Urinary bladder (tissue), 4 donors: ENCODE measurements around the gene SH2D1B. TPM values are rescaled to one million over a fixed set of nuclear protein-coding genes. Genes with fewer than 3 reads are reported as not detected.

ENCODE experiments used
- DNase-seq: peaks from one replicate; pipeline ENCODE4 v3.0.0-alpha.2; 2015; ENCODE audit errors: extremely low spot score
- H3K27ac ChIP-seq: one replicate; pipeline ENCODE4 v1.5.1; 2013; ENCODE audit warnings: low read depth, mild to moderate bottlenecking, moderate library complexity
- H3K36me3 ChIP-seq: one replicate; pipeline ENCODE4 v1.6.1; 2013; ENCODE audit warnings: mild to moderate bottlenecking, moderate library complexity; ENCODE audit not compliant: insufficient read depth
- H3K4me1 ChIP-seq: one replicate; pipeline ENCODE4 v1.6.1; 2013; ENCODE audit warnings: mild to moderate bottlenecking, moderate library complexity; ENCODE audit not compliant: insufficient read depth
- H3K4me3 ChIP-seq: one replicate; pipeline ENCODE4 v1.5.1; 2013; ENCODE audit warnings: low read depth, low read length
- WGBS: extraction: QIAGEN DNeasy Blood & Tissue Kit; methylation state at CpG from one replicate; pipeline ENCODE4 v1.1.7; 2013; 5-methylcytosine and 5-hydroxymethylcytosine counted together
- polyA plus RNA-seq: library from polyadenylated mRNA; stranded (reverse); fragments of 200-250 nt; gene quantifications from one replicate; pipeline ENCODE4 v1.2.3, GENCODE V29; 2013
- total RNA-seq: library from RNA; depleted of rRNA; stranded (reverse); fragments of >200 nt; gene quantifications from one replicate; pipeline ENCODE4 v1.2.3, GENCODE V29; 2014
- donor health status: healthy with polysubstance abuse.
- donor health status: healthy.

The SH2D1B gene
- total and polyA plus RNA-seq, 2 donors: 0.08 to 0.37 TPM

GRCh38 chr1:162370161-162370560 is 41.8 kb downstream of the SH2D1B start:
- H3K27ac ChIP-seq: no peak overlapping the region
- no peak overlapping the region for H3K4me3 ChIP-seq
- no peaks in the 10 kb centered on the region for H3K4me1 ChIP-seq
- WGBS: 82% methylated on average over 1 of the region's 1 CpG
- DNase-seq: no peak
- H3K36me3 ChIP-seq: no peaks in the 10 kb centered on the region

- DNase-seq: no peak
- 92% methylated on average over 7 of the region's 7 CpGs for WGBS
- Histone ChIP-seq H3K4me3 (no peak overlapping the region), H3K36me3 (no peaks in the 10 kb centered on the region), H3K27ac (no peak overlapping the region), H3K4me1 (no peaks in the 10 kb centered on the region)
These were observed 42.4 kb downstream of the SH2D1B start for GRCh38 chr1:162369571-162369970.

GRCh38 chr1:162368451-162368850 is 43.5 kb downstream of the SH2D1B start:
- no peaks in the 10 kb centered on the region for H3K36me3 ChIP-seq
- H3K4me3 ChIP-seq: no peak overlapping the region
- no peaks in the 10 kb centered on the region for H3K4me1 ChIP-seq
- WGBS: 59% methylated on average over 4 of the region's 4 CpGs
- DNase-seq: no peak
- no peak overlapping the region for H3K27ac ChIP-seq

- no peak for DNase-seq
- no peak overlapping the region for H3K4me3 ChIP-seq
- H3K4me1 ChIP-seq: no peaks in the 10 kb centered on the region
- 81% methylated on average over 10 of the region's 10 CpGs for WGBS
- no peaks in the 10 kb centered on the region for H3K36me3 ChIP-seq
- H3K27ac ChIP-seq: no peak overlapping the region
These were observed 44.2 kb downstream of the SH2D1B start for GRCh38 chr1:162367772-162368171.

- H3K4me1 ChIP-seq: no peaks in the 10 kb centered on the region
- peak overlapping the region; percentile 17 for H3K4me3 ChIP-seq
- H3K27ac ChIP-seq: no peak overlapping the region
- no peaks in the 10 kb centered on the region for H3K36me3 ChIP-seq
- 82% methylated on average over 36 of the region's 36 CpGs for WGBS
- no peak for DNase-seq
These were observed 44.9 kb downstream of the SH2D1B start for GRCh38 chr1:162367073-162367472.

- Histone ChIP-seq H3K4me3 (peak overlapping the region; percentile 17), H3K36me3 (no peaks in the 10 kb centered on the region), H3K4me1 (no peaks in the 10 kb centered on the region), H3K27ac (no peak overlapping the region)
- 87% methylated on average over 9 of the region's 9 CpGs for whole genome bisulfite sequencing
- no peak for DNase-seq
These were observed 45.3 kb downstream of the SH2D1B start for GRCh38 chr1:162366671-162367070.

- 71% methylated on average over 4 of the region's 4 CpGs for WGBS
- no peak overlapping the region for H3K27ac ChIP-seq
- H3K36me3 ChIP-seq: no peaks in the 10 kb centered on the region
- no peak overlapping the region for H3K4me3 ChIP-seq
- DNase-seq: no peak
- H3K4me1 ChIP-seq: no peaks in the 10 kb centered on the region
These were observed 45.8 kb downstream of the SH2D1B start for GRCh38 chr1:162366149-162366548.

- H3K4me1 ChIP-seq: no peaks in the 10 kb centered on the region
- 90% methylated on average over 10 of the region's 10 CpGs for WGBS
- DNase-seq: no peak
- H3K36me3 ChIP-seq: no peaks in the 10 kb centered on the region
- H3K4me3 ChIP-seq: no peak overlapping the region
- H3K27ac ChIP-seq: no peak overlapping the region
These were observed 46.5 kb downstream of the SH2D1B start for GRCh38 chr1:162365284-162366020.

GRCh38 chr1:162364498-162364897 is 47.4 kb downstream of the SH2D1B start:
- no peaks in the 10 kb centered on the region for H3K36me3 ChIP-seq
- H3K4me3 ChIP-seq: no peak overlapping the region
- DNase-seq: no peak
- H3K27ac ChIP-seq: no peak overlapping the region
- WGBS: 95% methylated on average over 1 of the region's 1 CpG
- no peaks in the 10 kb centered on the region for H3K4me1 ChIP-seq

GRCh38 chr1:162363823-162364222 is 48.1 kb downstream of the SH2D1B start:
- H3K27ac ChIP-seq: no peak overlapping the region
- no peaks in the 10 kb centered on the region for H3K4me1 ChIP-seq
- no peak overlapping the region for H3K4me3 ChIP-seq
- 90% methylated on average over 3 of the region's 3 CpGs for WGBS
- no peak for DNase-seq
- no peaks in the 10 kb centered on the region for H3K36me3 ChIP-seq

GRCh38 chr1:162361349-162361748 is 50.6 kb downstream of the SH2D1B start:
- DNase-seq: no peak
- Histone ChIP-seq H3K27ac (no peak overlapping the region), H3K4me3 (no peak overlapping the region), H3K4me1 (no peaks in the 10 kb centered on the region), H3K36me3 (peaks cover 3% of the 10 kb centered on the region)
- WGBS: 91% methylated on average over 5 of the region's 5 CpGs

- H3K4me3 ChIP-seq: no peak overlapping the region
- no peaks in the 10 kb centered on the region for H3K4me1 ChIP-seq
- no peak for DNase-seq
- H3K36me3 ChIP-seq: peaks cover 3% of the 10 kb centered on the region
- 97% methylated on average over 4 of the region's 4 CpGs for WGBS
- no peak overlapping the region for H3K27ac ChIP-seq
These were observed 51.1 kb downstream of the SH2D1B start for GRCh38 chr1:162360874-162361260.

GRCh38 chr1:162360237-162360873 is 51.6 kb downstream of the SH2D1B start:
- 95% methylated on average over 10 of the region's 10 CpGs for WGBS
- no peak for DNase-seq
- no peaks in the 10 kb centered on the region for H3K4me1 ChIP-seq
- peaks cover 3% of the 10 kb centered on the region for H3K36me3 ChIP-seq
- H3K4me3 ChIP-seq: no peak overlapping the region
- H3K27ac ChIP-seq: no peak overlapping the region

GRCh38 chr1:162359523-162360236 is 52.3 kb downstream of the SH2D1B start:
- H3K4me3 ChIP-seq: no peak overlapping the region
- no peak overlapping the region for H3K27ac ChIP-seq
- no peak for DNase-seq
- WGBS: 95% methylated on average over 10 of the region's 10 CpGs
- H3K36me3 ChIP-seq: peaks cover 3% of the 10 kb centered on the region
- no peaks in the 10 kb centered on the region for H3K4me1 ChIP-seq
